ENCODE results near the gene FBXL14. TPM values are rescaled to one million over a fixed set of nuclear protein-coding genes. Genes with fewer than 3 reads are reported as not detected.

Gene FBXL14
- total RNA-seq, 1 experiment from 2014 or later = 23.6 TPM

- intact Hi-C loops (cut with micrococcal nuclease; ENCODE audit: unreplicated experiment) = no loop called here
- CTCF ChIA-PET = interaction anchor here (1.1 to 4.1 kb wide), 4 partner anchors 8 to 458 kb away, joined by 3 to 32 read pairs (median 3); no protein-coding TSS in a partner anchor
- no peaks in the 10 kb centered on the region for H3K27me3 ChIP-seq (replicated peaks; ENCODE audit: control insufficient read depth, insufficient read depth, low read length)
Measured at GRCh38 chr12:1575408-1576401, 18.7 kb downstream of the FBXL14 start.

GRCh38 chr12:1574865-1575259, 19.5 kb downstream of the FBXL14 start:
- Histone ChIP-seq H3K4me1 (peaks cover 28% of the 10 kb centered on the region), H3K9me3 (no peaks in the 10 kb centered on the region), H3K36me3 (ENCODE audit: control insufficient read depth, insufficient read depth, low read length) (no peaks in the 10 kb centered on the region), H3K4me3 (ENCODE audit: low read depth, low read length) (no peak overlapping the region), H3K27me3 (replicated peaks; ENCODE audit: control insufficient read depth, insufficient read depth, low read length) (no peaks in the 10 kb centered on the region)
- ChIA-PET CTCF (interaction anchor here (1.1 to 4.1 kb wide), 4 partner anchors 9 to 457 kb away, joined by 3 to 32 read pairs (median 3); no protein-coding TSS in a partner anchor), POLR2A (no interaction called here)
- H3K36me3 Mint-ChIP-seq (ENCODE audit: insufficient read depth, unreplicated experiment) = peaks cover 9% of the 10 kb centered on the region
- no peak for TF ChIP-seq CTCF (IDR thresholded peaks at IDR 0.05; ENCODE audit: insufficient read depth in 1 of 2, low read depth in 1 of 2, low read length in 1 of 2, severe bottlenecking in 1 of 2, unreplicated experiment in 1 of 2)
- H3K27me3 Mint-ChIP-seq (ENCODE audit: insufficient read depth, unreplicated experiment) = peaks cover 17% of the 10 kb centered on the region
- H3K4me1 Mint-ChIP-seq (ENCODE audit: low read depth, unreplicated experiment) = peaks cover 26% of the 10 kb centered on the region
- intact Hi-C loops (cut with micrococcal nuclease; ENCODE audit: unreplicated experiment) = no loop called here
- H3K9me3 Mint-ChIP-seq (ENCODE audit: unreplicated experiment) = no peaks in the 10 kb centered on the region
- BruUV-seq (replicated peaks) = no TSS peak
- H3K4me3 Mint-ChIP-seq (ENCODE audit: unreplicated experiment) = no peak overlapping the region
- no peak for DNase-seq
- H3K27ac Mint-ChIP-seq (ENCODE audit: unreplicated experiment) = no peak overlapping the region

More at GRCh38 chr12:1575408-1576401, 18.7 kb downstream of the FBXL14 start:
- Mint-ChIP-seq H3K27ac (ENCODE audit: unreplicated experiment) (no peak overlapping the region), H3K27me3 (ENCODE audit: insufficient read depth, unreplicated experiment) (peaks cover 9% of the 10 kb centered on the region), H3K4me3 (ENCODE audit: unreplicated experiment) (peak overlapping the region; percentile 19), H3K9me3 (ENCODE audit: unreplicated experiment) (no peaks in the 10 kb centered on the region), H3K4me1 (ENCODE audit: low read depth, unreplicated experiment) (peaks cover 26% of the 10 kb centered on the region), H3K36me3 (ENCODE audit: insufficient read depth, unreplicated experiment) (peaks cover 9% of the 10 kb centered on the region)
- Histone ChIP-seq H3K36me3 (ENCODE audit: control insufficient read depth, insufficient read depth, low read length) (no peaks in the 10 kb centered on the region), H3K9me3 (no peaks in the 10 kb centered on the region), H3K4me1 (peaks cover 28% of the 10 kb centered on the region), H3K4me3 (ENCODE audit: low read depth, low read length) (no peak overlapping the region)
- TF ChIP-seq CTCF (IDR thresholded peaks at IDR 0.05; ENCODE audit: insufficient read depth in 1 of 2, low read depth in 1 of 2, low read length in 1 of 2, severe bottlenecking in 1 of 2, unreplicated experiment in 1 of 2) = no peak
- POLR2A ChIA-PET = interaction anchor here (0.5 kb wide), 1 partner anchor 113 kb away, joined by 5 read pairs; no protein-coding TSS in a partner anchor
- DNase-seq = no peak
- no TSS peak for BruUV-seq (replicated peaks)

- Mint-ChIP-seq H3K27ac (ENCODE audit: unreplicated experiment) (peak overlapping the region; percentile 16), H3K4me1 (ENCODE audit: low read depth, unreplicated experiment) (peaks cover 26% of the 10 kb centered on the region), H3K9me3 (ENCODE audit: unreplicated experiment) (no peaks in the 10 kb centered on the region), H3K36me3 (ENCODE audit: insufficient read depth, unreplicated experiment) (peaks cover 9% of the 10 kb centered on the region), H3K4me3 (ENCODE audit: unreplicated experiment) (peak overlapping the region; percentile 3), H3K27me3 (ENCODE audit: insufficient read depth, unreplicated experiment) (peaks cover 18% of the 10 kb centered on the region)
- POLR2A ChIA-PET = no interaction called here
- Histone ChIP-seq H3K27me3 (replicated peaks; ENCODE audit: control insufficient read depth, insufficient read depth, low read length) (no peaks in the 10 kb centered on the region), H3K9me3 (no peaks in the 10 kb centered on the region), H3K4me3 (ENCODE audit: low read depth, low read length) (no peak overlapping the region), H3K4me1 (peaks cover 28% of the 10 kb centered on the region), H3K36me3 (ENCODE audit: control insufficient read depth, insufficient read depth, low read length) (no peaks in the 10 kb centered on the region)
- CTCF ChIA-PET = interaction anchor here (0.6 to 4.1 kb wide), 4 partner anchors 10 to 456 kb away, joined by 3 to 32 read pairs (median 4); no protein-coding TSS in a partner anchor
- intact Hi-C loops (cut with micrococcal nuclease; ENCODE audit: unreplicated experiment) = no loop called here
- TF ChIP-seq CTCF (IDR thresholded peaks at IDR 0.05; ENCODE audit: insufficient read depth in 1 of 2, low read depth in 1 of 2, low read length in 1 of 2, severe bottlenecking in 1 of 2, unreplicated experiment in 1 of 2) = no peak
- BruUV-seq (replicated peaks) = no TSS peak
- no peak for DNase-seq
Measured at GRCh38 chr12:1573960-1574864, 20.2 kb downstream of the FBXL14 start.

Data from Caco-2 (cell line).